BLaER1 treated with 17β-estradiol and CSF1 and Interleukin-3, amounts not matched to agents 10 nM and 100 nM (cell line): ENCODE data around the gene MRPL47.

Experiments
- H3K27ac ChIP-seq, 11 experiments: shearing (Covaris generic); formaldehyde crosslinking; 2 replicates each; pipeline ENCODE4 v1.8.1; 2022
- H3K27me3 ChIP-seq, 11 experiments: shearing (Covaris generic); formaldehyde crosslinking; 2 replicates each; pipeline ENCODE4 v1.8.1; 2022
- H3K36me3 ChIP-seq, 11 experiments: shearing (Covaris generic); formaldehyde crosslinking; 2 replicates each; pipeline ENCODE4 v1.8.1; 2022
- H3K4me1 ChIP-seq, 10 experiments: shearing (Covaris generic); formaldehyde crosslinking; 2 replicates each; pipeline ENCODE4 v1.8.1; 2022
- H3K4me2 ChIP-seq, 11 experiments: shearing (Covaris generic); formaldehyde crosslinking; 2 replicates each; pipeline ENCODE4 v1.8.1; 2022
- H3K4me3 ChIP-seq, 10 experiments: shearing (Covaris generic); formaldehyde crosslinking; 2 replicates each; pipeline ENCODE4 v1.8.1; 2022
- H3K9ac ChIP-seq, 11 experiments: shearing (Covaris generic); formaldehyde crosslinking; 2 replicates each; pipeline ENCODE4 v1.8.1; 2022
- H3K9me3 ChIP-seq, 11 experiments: shearing (Covaris generic); formaldehyde crosslinking; replicated peaks in 1 of 11; 2 replicates each; pipeline ENCODE4 v1.8.1; 2022
- H4K20me1 ChIP-seq, 11 experiments: shearing (Covaris generic); formaldehyde crosslinking; 2 replicates each; pipeline ENCODE4 v1.8.1; 2022
- Cebpa-rat ChIP-seq, 11 experiments: shearing (Covaris generic); IDR thresholded peaks; 2 replicates each; pipeline ENCODE4 v1.8.1; 2022

Gene MRPL47

DNA sequence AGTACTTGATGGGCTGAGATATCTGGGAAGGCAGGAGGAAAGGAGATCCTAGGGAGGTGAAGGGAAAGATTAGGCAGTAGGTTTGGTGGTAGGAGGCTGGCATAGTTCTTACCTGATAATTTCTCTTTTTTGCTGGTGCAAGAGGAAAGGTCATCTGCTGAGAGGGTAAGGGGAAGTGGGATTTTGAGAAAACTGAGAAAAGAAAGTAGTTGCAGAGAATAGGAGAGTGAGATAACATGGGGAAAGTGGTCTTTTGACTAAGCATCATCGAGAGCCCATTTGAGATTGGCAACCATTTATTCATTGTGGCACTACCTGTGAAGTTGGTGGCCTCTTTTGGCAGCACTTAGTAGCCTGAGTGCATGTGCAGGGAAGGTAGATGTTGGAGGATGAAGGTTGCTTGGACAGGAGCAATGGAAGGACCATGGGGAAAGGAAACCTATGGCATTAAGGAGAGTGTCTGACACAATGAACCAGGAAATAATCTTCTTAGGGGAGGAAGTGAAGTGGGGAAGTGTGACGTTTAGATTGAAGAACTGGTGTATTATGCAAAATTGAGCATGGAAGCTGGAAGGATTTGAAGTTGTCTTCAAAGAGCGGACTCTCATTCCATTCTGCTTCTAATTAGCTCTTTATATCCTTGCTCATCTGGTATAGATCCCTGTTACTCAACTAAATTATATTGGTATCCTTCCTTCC, 26.5 kb upstream of the MRPL47 start:
- no peak for TF ChIP-seq Cebpa-rat (IDR thresholded peaks at IDR 0.05)
- H3K9ac ChIP-seq = no peak overlapping the region

DNA sequence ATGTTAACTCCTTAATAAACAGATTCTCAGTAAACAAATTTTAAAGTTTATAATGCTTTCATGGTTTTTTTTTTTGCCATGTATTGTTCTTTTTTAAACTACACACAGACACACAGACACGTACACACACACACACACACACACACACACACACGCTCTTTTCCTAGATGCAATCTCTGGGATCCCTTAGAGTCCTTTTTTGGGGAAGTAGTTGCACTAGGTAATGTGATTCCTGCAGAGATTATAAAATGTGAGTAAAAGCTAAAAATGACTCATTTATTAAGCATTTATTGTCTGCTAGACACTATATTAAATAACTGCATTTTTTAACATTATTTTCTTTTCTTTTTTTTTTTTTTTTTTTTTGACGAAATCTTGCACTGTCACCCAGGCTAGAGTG, 20.0 kb upstream of the MRPL47 start:
- Histone ChIP-seq H3K9ac (no peak overlapping the region), H3K4me3 (no peak overlapping the region), H3K4me1 (no peaks in the 10 kb centered on the region), H3K4me2 (no peak overlapping the region), H4K20me1 (0 out of 22 replicates have a peak, but pooled peaks cover 0 to 4% (median 0%) of the 10 kb centered on the region in 11 experiments), H3K27me3 (no peaks in the 10 kb centered on the region), H3K27ac (no peak overlapping the region), H3K9me3 (0 out of 22 replicates have a peak, but pooled peaks cover 0 to 3% (median 0%) of the 10 kb centered on the region in 11 experiments), H3K36me3 (peaks cover 53 to 67% (median 61%) of the 10 kb centered on the region in 11 experiments)
- no peak for TF ChIP-seq Cebpa-rat (IDR thresholded peaks at IDR 0.05)

More for the DNA sequence above, 26.5 kb upstream of the MRPL47 start:
- H3K9me3 ChIP-seq = no peaks in the 10 kb centered on the region
- no peak overlapping the region for H3K4me3 ChIP-seq
- no peak overlapping the region for H3K27ac ChIP-seq
- peaks cover 0 to 12% (median 7%) of the 10 kb centered on the region in 11 experiments; a peak in 12 of 22 replicates for H3K36me3 ChIP-seq
- H4K20me1 ChIP-seq = no peaks in the 10 kb centered on the region
- no peaks in the 10 kb centered on the region for H3K27me3 ChIP-seq
- no peaks in the 10 kb centered on the region for H3K4me1 ChIP-seq
- peak overlapping the region in 1 of 11 experiments; percentile 3; a peak in 1 of 22 replicates for H3K4me2 ChIP-seq

DNA sequence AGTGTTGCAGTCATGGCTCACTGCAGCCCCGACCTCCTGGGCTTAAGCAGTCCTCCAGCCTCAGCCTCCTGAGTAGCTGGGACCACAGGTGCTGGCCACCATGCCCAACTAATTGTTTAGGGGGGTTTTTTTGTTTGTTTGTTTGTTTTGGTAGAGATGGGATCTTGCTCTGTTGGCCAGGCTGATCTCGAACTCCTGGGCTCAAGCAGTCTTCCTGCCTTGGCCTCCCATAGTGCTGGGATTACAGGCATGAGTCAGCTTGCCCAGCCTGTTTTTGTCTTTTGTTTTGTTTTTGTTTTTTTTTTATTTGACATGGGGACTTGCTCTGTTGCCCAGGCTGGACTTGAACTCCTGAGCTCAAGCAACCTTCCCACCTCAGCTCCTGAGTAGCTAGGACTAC, 17.6 kb upstream of the MRPL47 start:
- Histone ChIP-seq H3K27me3 (no peaks in the 10 kb centered on the region), H3K36me3 (peaks cover 75 to 89% (median 83%) of the 10 kb centered on the region in 11 experiments)

DNA sequence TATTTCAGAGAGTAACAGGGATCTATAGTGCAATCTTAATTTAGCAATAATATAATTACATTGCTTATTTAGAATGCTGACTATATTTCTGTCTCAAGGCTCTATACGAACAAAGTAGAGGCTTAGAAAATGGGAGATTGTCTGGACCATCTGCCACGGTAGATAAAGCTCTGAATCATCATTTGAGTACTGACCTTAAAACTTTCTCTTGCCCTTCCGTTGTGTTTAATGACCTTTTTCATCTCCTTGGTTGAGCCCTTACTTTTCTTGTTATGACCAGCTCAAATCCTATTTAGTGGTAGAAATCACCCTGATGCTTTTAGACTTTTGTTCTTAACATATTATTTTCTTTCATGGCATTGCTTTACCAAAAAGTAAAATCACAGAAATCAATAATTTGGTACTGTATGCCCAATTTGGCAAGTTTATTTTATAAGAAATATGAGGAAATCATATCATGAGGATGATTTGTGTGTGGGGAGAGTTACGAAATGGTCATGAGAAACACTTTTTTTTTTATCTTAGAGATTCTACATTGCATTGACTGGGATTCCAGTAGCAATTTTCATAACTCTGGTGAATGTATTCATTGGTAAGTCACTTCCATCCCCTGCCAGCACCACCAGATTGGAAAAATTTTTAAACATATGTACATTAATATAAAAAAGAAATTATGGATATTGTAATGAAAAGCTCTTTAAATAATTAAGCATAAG, 11.2 kb upstream of the MRPL47 start:
- peaks cover 0 to 16% (median 0%) of the 10 kb centered on the region in 11 experiments; a peak in 7 of 22 replicates for H4K20me1 ChIP-seq
- no peak for TF ChIP-seq Cebpa-rat (IDR thresholded peaks at IDR 0.05)
- no peak overlapping the region for H3K4me3 ChIP-seq
- peaks cover 7 to 13% (median 9%) of the 10 kb centered on the region in 11 experiments; a peak in 19 of 22 replicates for H3K9me3 ChIP-seq
- no peaks in the 10 kb centered on the region for H3K27me3 ChIP-seq
- no peak overlapping the region for H3K4me2 ChIP-seq
- peaks cover 35 to 72% (median 44%) of the 10 kb centered on the region in 11 experiments for H3K36me3 ChIP-seq
- no peak overlapping the region for H3K27ac ChIP-seq
- H3K9ac ChIP-seq = no peak overlapping the region
- peaks cover 0 to 21% (median 7%) of the 10 kb centered on the region in 10 experiments; a peak in 11 of 20 replicates for H3K4me1 ChIP-seq

More for the DNA sequence above, 17.6 kb upstream of the MRPL47 start:
- no peaks in the 10 kb centered on the region for H3K4me1 ChIP-seq
- peaks cover 7 to 13% (median 9%) of the 10 kb centered on the region in 11 experiments; a peak in 19 of 22 replicates for H3K9me3 ChIP-seq
- H3K4me3 ChIP-seq = no peak overlapping the region
- H3K4me2 ChIP-seq = no peak overlapping the region
- H3K9ac ChIP-seq = no peak overlapping the region
- H3K27ac ChIP-seq = no peak overlapping the region
- no peak for TF ChIP-seq Cebpa-rat (IDR thresholded peaks at IDR 0.05)
- H4K20me1 ChIP-seq = 0 out of 22 replicates have a peak, but pooled peaks cover 0 to 4% (median 0%) of the 10 kb centered on the region in 11 experiments

DNA sequence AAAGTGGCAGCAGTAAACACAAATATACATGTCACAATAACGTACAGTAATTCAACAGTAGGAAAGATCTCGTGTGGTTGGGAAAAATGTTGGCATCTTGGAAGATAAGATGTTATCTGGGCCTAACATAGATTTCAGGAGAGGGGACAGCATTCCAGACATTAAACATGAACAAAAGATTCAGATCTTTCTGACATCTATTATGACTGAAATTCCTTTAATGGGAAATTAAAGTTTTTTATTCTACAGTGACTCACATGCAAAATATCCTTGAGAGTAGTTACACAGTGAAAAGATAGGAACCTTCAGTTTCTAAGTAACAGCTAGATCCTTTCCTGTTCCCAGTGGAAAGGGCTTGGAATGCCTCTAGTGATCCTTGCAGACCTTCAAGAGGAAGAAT, 9.4 kb upstream of the MRPL47 start:
- H3K4me1 ChIP-seq = peaks cover 0 to 33% (median 11%) of the 10 kb centered on the region in 10 experiments; a peak in 11 of 20 replicates
- peaks cover 30 to 74% (median 46%) of the 10 kb centered on the region in 11 experiments for H3K36me3 ChIP-seq
- H3K9me3 ChIP-seq = peaks cover 4 to 9% (median 6%) of the 10 kb centered on the region in 11 experiments; a peak in 19 of 22 replicates
- no peaks in the 10 kb centered on the region for H3K27me3 ChIP-seq
- no peak overlapping the region for H3K4me2 ChIP-seq
- H3K9ac ChIP-seq = no peak overlapping the region
- H3K4me3 ChIP-seq = no peak overlapping the region
- H3K27ac ChIP-seq = no peak overlapping the region
- TF ChIP-seq Cebpa-rat (IDR thresholded peaks at IDR 0.05) = no peak
- H4K20me1 ChIP-seq = peaks cover 0 to 23% (median 0%) of the 10 kb centered on the region in 11 experiments; a peak in 7 of 22 replicates

DNA sequence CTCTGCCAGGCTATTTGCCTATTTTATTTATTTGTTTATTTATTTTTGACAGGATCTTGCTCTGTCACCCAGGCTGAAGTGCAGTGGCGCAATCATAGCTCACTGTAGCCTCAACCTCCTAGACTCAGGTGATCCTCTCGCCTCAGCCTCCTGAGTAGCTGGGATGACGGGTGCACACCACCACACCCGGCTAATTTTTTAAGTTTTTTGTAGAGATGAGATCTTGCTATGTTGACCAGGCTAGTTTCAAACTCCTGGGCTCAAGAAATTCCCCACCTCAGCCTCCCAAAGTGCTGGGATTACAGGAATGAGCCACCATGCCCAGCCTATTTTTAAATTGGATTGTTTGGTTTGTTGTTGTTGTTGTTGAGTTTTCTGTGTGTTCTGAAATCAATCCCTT, 5.6 kb upstream of the MRPL47 start:
- no peak for TF ChIP-seq Cebpa-rat (IDR thresholded peaks at IDR 0.05)
- Histone ChIP-seq H3K4me1 (peaks cover 19 to 56% (median 32%) of the 10 kb centered on the region in 10 experiments), H3K27ac (peak overlapping the region in 1 of 11 experiments; percentile 53; a peak in 2 of 22 replicates), H3K27me3 (no peaks in the 10 kb centered on the region), H3K9ac (no peak overlapping the region), H3K36me3 (peaks cover 17 to 60% (median 32%) of the 10 kb centered on the region in 11 experiments; a peak in 20 of 22 replicates), H4K20me1 (peaks cover 0 to 27% (median 0%) of the 10 kb centered on the region in 11 experiments; a peak in 7 of 22 replicates), H3K4me3 (no peak overlapping the region), H3K4me2 (peak overlapping the region in 2 of 11 experiments; percentile 58 to 66; a peak in 2 of 22 replicates), H3K9me3 (no peaks in the 10 kb centered on the region)

DNA sequence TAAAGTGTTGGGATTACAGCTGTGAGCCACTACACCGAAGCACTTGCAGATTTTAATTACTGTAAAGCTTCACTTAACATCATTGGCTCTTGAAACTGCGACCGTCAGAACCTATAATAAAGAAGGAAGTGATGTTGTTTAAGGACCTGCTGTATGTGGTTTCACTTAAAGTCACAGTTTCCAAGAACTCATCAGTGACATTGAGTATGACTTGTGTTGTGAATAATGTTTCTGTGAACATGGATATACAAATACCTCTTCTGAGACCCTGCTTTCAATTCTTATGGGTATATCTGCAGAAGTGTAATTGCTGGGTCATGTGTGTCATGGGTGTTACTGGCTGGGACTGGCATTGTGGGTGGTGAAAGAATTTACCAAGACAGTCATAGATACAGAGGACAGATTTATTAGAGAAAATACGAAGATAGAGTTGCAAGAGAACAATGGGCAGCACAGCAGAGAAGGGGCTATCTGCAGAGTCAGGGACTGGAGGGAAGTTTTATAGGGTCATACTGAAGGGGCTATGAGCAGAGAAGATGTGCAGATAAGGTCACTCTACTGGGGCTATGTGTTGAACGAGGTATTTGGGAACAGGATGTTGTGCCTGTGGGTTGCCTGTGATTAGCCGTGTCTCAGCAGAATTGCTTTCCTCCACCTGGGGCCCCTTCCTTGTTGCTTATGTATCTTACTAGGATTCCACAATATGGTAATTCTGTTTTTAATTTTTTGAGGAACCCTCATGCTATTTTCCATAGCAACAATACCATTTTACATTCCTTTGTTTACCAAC, 4.7 kb upstream of the MRPL47 start:
- H3K36me3 ChIP-seq = peaks cover 17 to 60% (median 32%) of the 10 kb centered on the region in 11 experiments; a peak in 20 of 22 replicates
- no peaks in the 10 kb centered on the region for H3K27me3 ChIP-seq
- H3K9ac ChIP-seq = no peak overlapping the region; a peak in 1 of 22 replicates
- peak overlapping the region in 4 of 11 experiments; percentile 3 to 66 (median 52); a peak in 7 of 22 replicates for H3K4me2 ChIP-seq
- peaks cover 0 to 27% (median 0%) of the 10 kb centered on the region in 11 experiments; a peak in 7 of 22 replicates for H4K20me1 ChIP-seq
- no peak overlapping the region for H3K4me3 ChIP-seq
- TF ChIP-seq Cebpa-rat (IDR thresholded peaks at IDR 0.05) = no peak
- H3K4me1 ChIP-seq = peaks cover 19 to 56% (median 32%) of the 10 kb centered on the region in 10 experiments
- H3K27ac ChIP-seq = peak overlapping the region in 3 of 11 experiments; percentile 18 to 53 (median 30); a peak in 4 of 22 replicates
- H3K9me3 ChIP-seq = no peaks in the 10 kb centered on the region

DNA sequence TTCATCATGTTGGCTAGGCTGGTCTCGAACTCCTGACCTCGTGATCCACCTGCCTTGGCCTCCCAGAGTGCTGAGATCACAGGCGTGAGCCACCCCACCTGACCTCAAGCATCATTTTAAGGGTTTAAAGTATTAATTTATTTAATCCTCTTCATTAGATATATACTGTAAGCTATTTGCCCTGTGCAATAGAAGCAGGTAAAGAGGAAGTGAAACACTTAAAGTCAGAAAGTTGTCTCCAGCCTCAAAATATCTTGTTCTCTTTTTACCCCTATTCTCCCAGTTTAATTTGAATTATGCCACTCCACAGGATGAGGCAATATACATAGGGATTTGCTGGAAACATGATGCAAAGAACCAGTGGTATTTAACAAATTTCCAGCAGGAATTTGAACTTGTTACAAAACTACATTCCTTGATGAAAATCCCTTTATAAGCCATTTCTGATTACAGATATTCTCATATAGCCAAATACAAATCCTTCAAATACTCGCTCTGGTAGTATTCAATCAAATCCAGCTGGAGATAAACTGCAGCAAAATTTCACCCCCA, 2.2 kb upstream of the MRPL47 start:
- H3K27ac ChIP-seq = peak overlapping the region in 1 of 11 experiments; percentile 7; a peak in 3 of 22 replicates
- peaks cover 21 to 64% (median 36%) of the 10 kb centered on the region in 11 experiments; a peak in 21 of 22 replicates for H3K36me3 ChIP-seq
- H3K4me3 ChIP-seq = no peak overlapping the region
- TF ChIP-seq Cebpa-rat (IDR thresholded peaks at IDR 0.05) = no peak
- peak overlapping the region; percentile 82 to 95 (median 89); a peak in 21 of 22 replicates for H3K4me2 ChIP-seq
- H3K27me3 ChIP-seq = no peaks in the 10 kb centered on the region
- no peaks in the 10 kb centered on the region for H3K9me3 ChIP-seq
- H3K4me1 ChIP-seq = peaks cover 27 to 55% (median 35%) of the 10 kb centered on the region in 10 experiments
- H4K20me1 ChIP-seq = peaks cover 0 to 14% (median 8%) of the 10 kb centered on the region in 11 experiments; a peak in 8 of 22 replicates
- H3K9ac ChIP-seq = peak overlapping the region in 1 of 11 experiments; percentile 11; a peak in 2 of 22 replicates
